HCEC 1CT (cell line): ENCODE measurements around the gene NFKB1.
"Not testable (repeated sequence)": the region's sequence is repeated elsewhere in the genome, so short reads cannot be mapped to it uniquely, and the experiment has no call there.

Source experiments
- DNase-seq: peaks from one replicate; pipeline ENCODE4 v3.0.0-alpha.2; 2017

NFKB1 gene

GRCh38 chr4:102534845-102535244, 33.7 kb downstream of the NFKB1 start:
- no peak for DNase-seq

GRCh38 chr4:102535398-102536082, 34.4 kb downstream of the NFKB1 start:
- DNase-seq, result peak; percentile 58

- no peak for DNase-seq
These were observed 35.6 kb downstream of the NFKB1 start for GRCh38 chr4:102536768-102537167.

GRCh38 chr4:102537269-102537668, 36.1 kb downstream of the NFKB1 start:
- DNase-seq, result no peak

GRCh38 chr4:102541697-102542096, 40.5 kb downstream of the NFKB1 start:
- DNase-seq, result no peak

- DNase-seq, result no peak
These were observed 42.1 kb downstream of the NFKB1 start for GRCh38 chr4:102543030-102543928.

GRCh38 chr4:102546635-102547034, 45.5 kb downstream of the NFKB1 start:
- DNase-seq, result no peak

DNA sequence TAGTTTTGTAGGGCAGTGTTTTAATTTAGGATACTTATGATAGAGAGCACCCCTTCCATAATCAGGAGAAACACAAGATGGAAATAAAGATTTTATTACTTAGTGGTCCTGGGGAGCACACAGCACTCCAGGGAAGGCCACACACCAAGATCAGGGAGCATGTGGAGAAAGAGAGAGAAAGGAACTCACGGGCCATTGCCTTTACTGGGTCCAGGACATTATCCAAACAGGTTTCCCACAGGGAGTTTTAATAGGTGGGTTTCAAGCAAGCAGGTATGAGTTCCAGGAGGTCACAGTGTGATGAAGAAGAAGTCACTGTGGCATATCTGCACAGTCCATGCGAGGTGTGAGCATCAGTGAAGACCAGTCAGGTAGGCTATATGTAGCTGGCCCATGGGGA, 46.8 kb downstream of the NFKB1 start:
- DNase-seq, result no peak

GRCh38 chr4:102551958-102552565, 50.9 kb downstream of the NFKB1 start:
- no peak for DNase-seq

GRCh38 chr4:102552781-102553180, 51.6 kb downstream of the NFKB1 start:
- no peak for DNase-seq

DNA sequence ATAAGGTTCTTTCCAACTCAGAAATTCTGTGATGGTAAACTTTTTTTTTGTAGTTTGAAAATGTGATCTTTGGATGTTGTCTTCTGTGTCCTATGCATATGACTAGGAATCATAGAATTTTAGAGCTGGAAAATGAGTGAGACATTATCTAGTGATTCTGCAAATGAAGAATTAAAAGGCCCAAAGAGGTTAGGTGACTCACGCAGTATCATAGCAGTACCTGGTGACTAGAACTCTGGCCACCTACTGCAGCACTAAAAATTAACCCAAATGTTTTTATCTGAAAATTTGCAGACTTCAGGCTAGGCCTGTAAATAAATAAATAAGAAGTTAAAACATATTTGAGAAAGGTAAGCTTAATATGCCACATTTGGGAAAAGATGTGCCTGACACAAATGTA, 52.8 kb downstream of the NFKB1 start:
- peak; percentile 3 for DNase-seq

GRCh38 chr4:102554482-102554881, 53.3 kb downstream of the NFKB1 start:
- DNase-seq, result peak; percentile 11

DNA sequence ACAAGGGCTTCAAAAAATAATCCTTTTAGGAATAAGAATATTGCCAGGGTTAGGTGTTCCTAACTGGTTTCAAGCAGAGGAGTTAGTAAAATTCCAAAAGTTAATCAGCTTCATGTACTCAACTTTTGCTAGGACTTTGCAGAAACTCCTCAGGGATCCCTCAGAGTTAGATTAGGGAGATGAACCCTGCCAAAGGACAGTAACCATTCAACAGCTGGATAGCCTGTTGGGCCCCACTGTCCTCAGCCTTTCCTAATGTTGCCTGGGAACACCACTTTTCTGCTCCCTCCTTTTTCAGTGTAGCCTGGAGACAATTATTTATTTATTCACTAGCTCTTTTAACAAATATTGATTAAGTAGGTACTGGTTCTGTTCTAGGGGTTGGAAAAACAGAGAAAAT, 53.8 kb downstream of the NFKB1 start:
- DNase-seq, result no peak

DNA sequence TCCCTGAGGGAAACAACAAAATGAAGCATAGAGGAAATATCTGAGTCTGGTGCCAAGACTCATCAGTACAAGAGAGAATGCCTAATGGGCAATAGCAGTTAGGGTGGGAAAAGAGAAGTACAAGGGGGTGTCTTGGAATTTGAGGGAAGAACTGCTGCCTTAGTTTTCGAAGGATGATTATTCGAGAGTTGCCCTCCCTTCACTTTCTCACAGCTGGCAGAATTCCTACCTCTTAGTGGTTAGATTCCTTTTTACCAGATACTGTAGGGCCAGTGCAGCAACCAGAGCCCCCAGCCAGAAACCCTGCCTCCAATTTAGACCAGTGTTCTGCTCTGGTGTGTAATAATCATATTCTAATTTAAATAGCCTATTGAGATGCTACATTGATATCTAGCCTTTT, 56.5 kb downstream of the NFKB1 start:
- no peak for DNase-seq

GRCh38 chr4:102560115-102560514, 59.0 kb downstream of the NFKB1 start:
- DNase-seq, result no peak

DNA sequence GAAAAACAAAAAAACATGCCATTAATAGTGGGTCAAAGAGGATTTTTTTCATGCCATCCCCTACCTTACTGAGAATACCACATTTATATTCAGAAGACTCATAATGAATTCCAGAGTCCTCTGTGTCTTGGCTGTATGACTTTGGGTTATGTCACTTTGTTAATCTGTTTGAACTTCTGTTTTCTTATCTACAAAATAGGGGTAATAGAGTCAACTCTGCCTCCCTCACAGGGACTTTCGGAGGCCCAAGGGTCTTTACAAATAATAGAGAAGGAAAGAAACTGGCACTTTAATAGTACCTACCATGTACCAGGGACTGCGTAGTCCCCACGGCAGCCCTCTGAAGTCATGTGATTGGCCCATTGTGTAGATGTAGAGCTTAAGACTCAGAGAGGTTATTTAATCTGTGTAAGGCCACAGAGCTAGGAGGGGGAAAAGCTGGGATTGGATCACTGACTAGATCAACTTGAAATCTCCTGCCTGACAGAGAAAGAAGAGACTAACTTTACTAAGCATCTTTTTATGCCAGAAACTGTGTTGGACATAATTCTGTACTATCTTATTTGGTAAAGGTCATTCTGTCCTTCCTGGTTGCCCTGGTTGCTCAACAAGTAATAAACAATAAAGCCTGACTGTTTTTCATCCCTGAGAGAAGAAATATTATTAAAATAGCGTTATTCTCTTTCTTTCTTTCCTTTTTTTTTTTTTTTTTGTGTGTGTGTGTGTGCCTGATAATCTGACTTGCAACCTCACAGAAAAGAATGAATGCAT, 59.6 kb downstream of the NFKB1 start:
- DNase-seq, result no peak

DNA sequence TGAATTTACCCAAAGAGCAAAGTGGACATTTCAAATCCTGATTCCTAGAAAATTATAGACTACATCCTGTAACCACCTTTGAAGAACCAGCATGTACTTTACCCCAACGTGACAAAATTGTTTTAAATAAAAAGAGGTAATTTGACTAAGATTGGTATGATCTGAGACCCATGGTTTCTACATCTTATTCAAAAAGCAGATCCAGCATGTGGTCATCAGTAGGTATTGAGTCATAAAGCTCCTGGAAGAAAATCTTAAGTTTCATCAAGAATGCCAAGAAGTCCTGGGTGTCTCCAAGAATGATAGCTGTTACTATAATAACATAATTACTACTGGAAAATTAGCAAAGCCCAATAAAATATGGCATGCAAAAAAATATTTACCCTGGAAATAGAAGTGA, 61.8 kb downstream of the NFKB1 start:
- DNase-seq, result peak; percentile 16

DNA sequence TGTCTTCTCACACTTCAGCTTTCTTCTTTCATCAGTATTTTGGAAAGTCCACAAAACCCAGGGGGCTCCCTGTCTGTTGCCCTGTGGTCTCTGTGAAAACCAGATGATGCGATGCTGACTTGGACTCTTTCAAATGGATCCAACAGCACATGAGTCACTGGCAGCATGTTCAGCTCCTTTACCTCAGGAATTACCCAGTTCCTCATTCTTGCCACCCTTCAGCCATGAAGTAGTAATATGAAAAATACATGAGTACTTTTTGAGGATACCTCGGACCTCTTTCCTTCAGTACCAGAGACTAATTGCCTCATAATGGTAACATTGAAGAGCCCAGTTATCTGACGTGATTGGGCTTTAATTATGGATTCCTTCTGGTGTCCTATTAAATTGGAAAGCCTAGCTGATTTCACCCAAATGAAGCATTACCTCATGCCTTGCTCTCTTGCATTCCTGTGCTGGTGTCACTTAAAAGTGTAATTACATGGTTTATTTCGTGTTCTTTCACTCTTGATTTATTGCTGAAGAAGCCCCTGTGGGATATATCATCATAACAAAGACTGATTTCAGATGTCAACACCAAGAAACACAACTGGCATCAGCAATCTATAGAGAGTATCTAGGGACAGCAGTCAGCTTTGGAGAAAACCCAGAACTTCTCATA, 63.4 kb downstream of the NFKB1 start:
- DNase-seq, result peak; percentile 58

GRCh38 chr4:102565696-102566095, 64.5 kb downstream of the NFKB1 start:
- no peak for DNase-seq

- DNase-seq, result no peak
These were observed 65.3 kb downstream of the NFKB1 start for GRCh38 chr4:102566426-102566825.

DNA sequence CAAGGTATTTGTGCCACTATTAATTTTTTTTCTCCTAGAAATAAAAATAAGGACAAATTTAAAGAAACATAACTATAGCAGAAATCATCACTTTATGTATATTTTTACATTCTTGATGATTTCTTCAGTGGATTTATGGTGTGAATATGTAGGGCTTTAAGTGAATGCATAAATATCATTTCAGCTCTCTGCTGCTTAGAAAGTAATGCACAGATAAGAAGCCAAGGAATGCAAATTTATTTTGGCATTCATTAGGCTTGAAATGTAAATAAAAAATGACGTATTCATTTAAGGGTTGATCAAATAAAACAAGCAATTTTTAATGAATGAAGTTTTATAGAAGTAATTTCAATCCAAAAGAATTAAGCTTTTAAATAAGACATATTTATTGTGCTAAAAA, 66.3 kb downstream of the NFKB1 start:
- no peak for DNase-seq

DNA sequence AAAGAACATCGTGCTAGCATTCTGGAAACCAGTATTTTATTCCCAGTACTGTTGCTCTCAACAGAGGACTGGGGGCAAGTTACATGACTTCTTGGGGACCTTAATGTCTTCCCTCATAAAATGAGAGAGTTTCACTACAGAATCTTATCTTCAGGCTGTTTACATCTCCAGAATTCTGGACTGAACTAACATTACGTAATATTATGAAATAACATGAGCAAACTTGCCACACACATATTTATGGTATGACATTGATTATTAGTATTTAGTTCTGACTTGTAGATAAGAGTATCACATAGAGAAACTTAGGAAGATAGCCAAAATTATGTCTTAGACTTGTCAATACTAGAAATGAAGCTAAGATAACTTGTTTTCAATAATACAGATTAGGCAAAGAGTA, 68.0 kb downstream of the NFKB1 start:
- peak; percentile 41 for DNase-seq

DNA sequence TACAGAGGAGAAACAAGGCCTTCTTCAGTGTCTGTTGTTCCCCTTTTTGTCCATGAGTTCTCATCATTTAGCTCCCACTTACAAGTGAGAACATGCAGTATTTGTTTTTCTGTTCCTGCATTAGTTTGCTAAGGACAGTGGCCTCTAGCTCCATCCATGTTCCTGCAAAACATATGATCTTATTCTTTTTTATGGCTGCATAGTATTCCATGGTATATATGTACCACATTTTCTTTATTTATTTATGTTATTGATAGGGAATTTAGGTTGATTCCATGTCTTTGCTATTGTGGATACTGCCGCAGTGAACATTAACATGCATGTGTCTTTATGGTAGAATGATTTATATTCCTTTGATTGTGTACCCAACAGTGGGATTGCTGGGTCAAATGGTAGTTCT, 69.1 kb downstream of the NFKB1 start:
- not testable (repeated sequence) for DNase-seq
